ENCODE results near the gene DCLRE1C. TPM values are rescaled to one million over a fixed set of nuclear protein-coding genes. Genes with fewer than 3 reads are reported as not detected.

Gene DCLRE1C
- total RNA-seq, 2 experiments from 2014 or later, result 50.2 to 81.3 TPM

- TF ChIP-seq EZH2phosphoT487 (IDR thresholded peaks at IDR 0.05; ENCODE audit: borderline replicate concordance, low read depth, low read length), result no peak
- no peak for TF ChIP-seq CTCF (conservative IDR thresholded peaks at IDR 0.05; ENCODE audit: low read length)
- BruUV-seq (replicated peaks), result no TSS peak
- H3K9me2 ChIP-seq (ENCODE audit: insufficient read depth, low read length), result no peaks in the 10 kb centered on the region
- no peaks in the 10 kb centered on the region for H4K20me1 ChIP-seq (ENCODE audit: insufficient read depth, low read length)
- H2AFZ ChIP-seq (ENCODE audit: low read length), result peak overlapping the region; percentile 84
- peak overlapping the region; percentile 94 for H3K4me2 ChIP-seq (ENCODE audit: low read length)
- no peaks in the 10 kb centered on the region for H3K79me2 ChIP-seq (ENCODE audit: insufficient read depth, low read depth, low read length)
- H3K36me3 ChIP-seq (ENCODE audit: insufficient read depth, low read length), result no peaks in the 10 kb centered on the region
- H3K4me3 ChIP-seq (ENCODE audit: low read depth, low read length, poor library complexity, severe bottlenecking), result peak overlapping the region; percentile 76
- POLR2A ChIA-PET, result interaction anchor here (0.6 to 4.0 kb wide), 10 partner anchors 9 to 451 kb away, joined by 3 to 23 read pairs (median 3); partner anchors contain the start of genes CDNF, HSPA14, MSANTD7 and SUV39H2
- intact Hi-C loops (cut with micrococcal nuclease; ENCODE audit: unreplicated experiment), result loop anchor here (10.0 kb wide), 1 partner anchor 1614 kb away; the partner anchor contains the start of gene SEPHS1
- H3K4me1 ChIP-seq (ENCODE audit: insufficient read depth, low read length, poor library complexity, severe bottlenecking), result peaks cover 44% of the 10 kb centered on the region
- H3K27ac ChIP-seq (ENCODE audit: low read depth, low read length, poor library complexity, severe bottlenecking), result peak overlapping the region; percentile 94
- no peaks in the 10 kb centered on the region for H3K9me3 ChIP-seq (ENCODE audit: low read length)
- CTCF ChIA-PET (ENCODE audit: unreplicated experiment), result interaction anchor here (0.7 to 1.5 kb wide), 2 partner anchors 13 to 411 kb away, joined by 5 to 6 read pairs; no protein-coding TSS in a partner anchor
- DNase-seq (ENCODE audit: low spot score), result no peak
Measured at GRCh38 chr10:14958872-14959220, 5.0 kb upstream of the DCLRE1C start.

GRCh38 chr10:14954934-14955333 lies 1.0 kb upstream of the DCLRE1C start:
- CTCF ChIA-PET (ENCODE audit: unreplicated experiment), result no interaction called here
- POLR2A ChIA-PET, result interaction anchor here (0.6 to 1.6 kb wide), 4 partner anchors 16 to 117 kb away, joined by 3 to 6 read pairs (median 4); partner anchors contain the start of genes CDNF, HSPA14 and MSANTD7
- Histone ChIP-seq H3K9me2 (ENCODE audit: insufficient read depth, low read length) (no peaks in the 10 kb centered on the region), H3K27ac (ENCODE audit: low read depth, low read length, poor library complexity, severe bottlenecking) (peak overlapping the region; percentile 96), H3K4me2 (ENCODE audit: low read length) (peak overlapping the region; percentile 97), H4K20me1 (ENCODE audit: insufficient read depth, low read length) (peaks cover 8% of the 10 kb centered on the region; the same call in 1 of the 2 replicates), H3K9me3 (ENCODE audit: low read length) (no peaks in the 10 kb centered on the region), H3K36me3 (ENCODE audit: insufficient read depth, low read length) (peaks cover 26% of the 10 kb centered on the region), H3K79me2 (ENCODE audit: insufficient read depth, low read depth, low read length) (peaks cover 35% of the 10 kb centered on the region), H3K4me3 (ENCODE audit: low read depth, low read length, poor library complexity, severe bottlenecking) (peak overlapping the region; percentile 83), H2AFZ (ENCODE audit: low read length) (no peak overlapping the region), H3K4me1 (ENCODE audit: insufficient read depth, low read length, poor library complexity, severe bottlenecking) (peaks cover 57% of the 10 kb centered on the region)
- TF ChIP-seq EZH2phosphoT487 (IDR thresholded peaks at IDR 0.05; ENCODE audit: borderline replicate concordance, low read depth, low read length) (no peak), CTCF (conservative IDR thresholded peaks at IDR 0.05; ENCODE audit: low read length) (no peak)
- intact Hi-C loops (cut with micrococcal nuclease; ENCODE audit: unreplicated experiment), result loop anchor here (1.0 to 10.0 kb wide), 7 partner anchors 77 to 1610 kb away; partner anchors contain the start of genes CDNF, HSPA14, MSANTD7 and RPP38
- DNase-seq (ENCODE audit: low spot score), result no peak
- BruUV-seq (replicated peaks), result no TSS peak

Data from OCI-LY7 (cell line).